Spleen (tissue), 11 donors: ENCODE data around the gene OR12D3. TPM values are rescaled to one million over a fixed set of nuclear protein-coding genes. Genes with fewer than 3 reads are reported as not detected.

Experiments
- DNase-seq: peaks from one replicate; pipeline ENCODE4 v3.0.0-alpha.2; 2020
- H3K27ac ChIP-seq, 8 donors: fragments of 200-600 bp; sonication (generic) in 7 of 8; 1 replicate in 4 of 8; 2 replicates in 4 of 8; pipeline versions ENCODE4 v1.5.0 to v1.8.0; 2016 to 2021; ENCODE audit warnings: inconsistent platforms in 4 of 8, mild to moderate bottlenecking in 4 of 8, moderate library complexity in 1 of 8
- H3K27me3 ChIP-seq, 7 donors: fragments of 200-600 bp; sonication (generic) in 6 of 7; replicated peaks in 1 of 7; 1 replicate in 4 of 7; 2 replicates in 3 of 7; pipeline versions ENCODE4 v1.5.0 to v1.8.0; 2016 to 2021; ENCODE audit warnings: inconsistent platforms in 3 of 7, mild to moderate bottlenecking in 1 of 7
- H3K36me3 ChIP-seq, 6 donors: fragments of 200-600 bp; sonication (generic) in 5 of 6; 1 replicate in 4 of 6; 2 replicates in 2 of 6; pipeline versions ENCODE4 v1.5.0 to v1.8.0; 2016 to 2021; ENCODE audit warnings: inconsistent platforms in 2 of 6
- H3K4me1 ChIP-seq, 6 donors: fragments of 200-600 bp; sonication (generic) in 5 of 6; 1 replicate in 3 of 6; 2 replicates in 3 of 6; pipeline versions ENCODE4 v1.5.0 to v1.8.0; 2016 to 2021; ENCODE audit warnings: inconsistent platforms in 3 of 6
- H3K4me3 ChIP-seq, 8 donors: fragments of 200-600 bp; sonication (generic) in 7 of 8; 1 replicate in 4 of 8; 2 replicates in 4 of 8; pipeline versions ENCODE4 v1.5.0 to v1.8.0; 2016 to 2021; ENCODE audit warnings: inconsistent platforms in 4 of 8, mild to moderate bottlenecking in 4 of 8, moderate library complexity in 2 of 8
- H3K9me3 ChIP-seq, 8 donors: fragments of 200-600 bp; sonication (generic) in 7 of 8; 1 replicate in 4 of 8; 2 replicates in 4 of 8; pipeline versions ENCODE4 v1.5.0 to v1.8.0; 2016 to 2021; ENCODE audit warnings: inconsistent platforms in 4 of 8
- POLR2A ChIP-seq, 3 donors: fragments of 450-650 bp; IDR thresholded peaks; one replicate each; pipeline ENCODE4 v1.5.1; 2017; ENCODE audit warnings: antibody characterized with exemption in 3 of 3, mild to moderate bottlenecking in 1 of 3
- POLR2AphosphoS5 ChIP-seq, 3 donors: sonication (generic); formaldehyde crosslinking; IDR thresholded peaks; one replicate each; pipeline ENCODE4 v1.5.1; 2017; ENCODE audit warnings: antibody characterized with exemption in 3 of 3
- WGBS, 5 donors: extraction: QIAGEN DNeasy Blood & Tissue Kit in 3 of 5; methylation state at CpG; one replicate each; pipeline versions ENCODE4 v1.1.5 to v1.1.7; 2013 to 2018; 5-methylcytosine and 5-hydroxymethylcytosine counted together
- intact Hi-C: fragments of 100-400 bp; cut with DNase I; formaldehyde crosslinking; loops from one replicate; pipeline ENCODE4 v1.15.0; 2023; ENCODE audit warnings: low total_unique reads
- polyA plus RNA-seq, 3 donors: library from polyadenylated mRNA; stranded (reverse); fragments of 200-250 nt; gene quantifications; one replicate each; pipeline ENCODE4 v1.2.1, GENCODE V29; 2013
- total RNA-seq, 7 donors: library from RNA; depleted of rRNA in 3 of 7; stranded (reverse); fragments of >200 nt in 3 of 7; fragmentation: NEBNext Ultra II Directional in 4 of 7; extraction: Animal tissue kit (Norgen Biotek cat#: 25700) in 4 of 7; gene quantifications; one replicate each; pipeline versions ENCODE4 v1.1.0 to v1.2.1, GENCODE V29; 2016 to 2021
- TF ChIP-seq, protein P1 (sequence below), 11 experiments: fragments of 200-600 bp in 7 of 11; fragments of 450-650 bp in 4 of 11; sonication (generic) in 4 of 11; IDR thresholded peaks in 8 of 11; conservative IDR thresholded peaks in 3 of 11; 1 replicate in 7 of 11; 2 replicates in 4 of 11; pipeline versions ENCODE4 v1.4.0 to v1.8.0; 2016 to 2021; ENCODE audit warnings: antibody characterized with exemption in 11 of 11, inconsistent platforms in 4 of 11, mild to moderate bottlenecking in 1 of 11
- donor health status: healthy with polysubstance abuse.
- donor health status: DM: no; HTN: no; CAD: no; lungs with moderate emphysema.
- donor health status: DM: no; HTN: no; CAD: no.
- donor health status: Bipolar disorder and iron deficiency.
- donor health status: healthy.
- donor health status: DM: no; HTN: no; CAD: no.
- donor health status: DM: yes; HTN: yes; CAD: no.

The OR12D3 gene
- total and polyA plus RNA-seq, 10 donors: not detected

DNA sequence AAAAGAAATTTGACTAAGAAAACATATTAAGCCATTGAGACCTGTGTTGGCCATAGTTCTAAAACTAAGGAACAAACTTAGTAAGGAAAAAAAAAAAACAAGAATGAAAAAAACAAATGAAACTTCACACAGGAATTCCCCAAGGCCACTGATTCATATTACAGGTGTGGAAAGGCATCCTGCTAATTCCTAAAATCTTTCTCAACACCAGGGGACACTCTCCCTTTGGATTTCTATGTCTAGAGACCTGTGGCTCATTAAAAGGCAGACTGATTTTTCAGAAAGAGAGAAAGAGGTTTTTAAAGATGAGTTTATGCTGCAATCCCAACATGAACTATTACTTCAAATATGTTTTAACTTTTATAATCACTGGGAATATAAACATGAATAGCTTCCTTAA is 39.5 kb upstream of the OR12D3 start, which contains the start of gene OR12D1:
Gene OR12D1 (plus strand): TSS at position 341 of the 400 bp plus-strand sequence.
- no peaks in the 10 kb centered on the region for H3K36me3 ChIP-seq

DNA sequence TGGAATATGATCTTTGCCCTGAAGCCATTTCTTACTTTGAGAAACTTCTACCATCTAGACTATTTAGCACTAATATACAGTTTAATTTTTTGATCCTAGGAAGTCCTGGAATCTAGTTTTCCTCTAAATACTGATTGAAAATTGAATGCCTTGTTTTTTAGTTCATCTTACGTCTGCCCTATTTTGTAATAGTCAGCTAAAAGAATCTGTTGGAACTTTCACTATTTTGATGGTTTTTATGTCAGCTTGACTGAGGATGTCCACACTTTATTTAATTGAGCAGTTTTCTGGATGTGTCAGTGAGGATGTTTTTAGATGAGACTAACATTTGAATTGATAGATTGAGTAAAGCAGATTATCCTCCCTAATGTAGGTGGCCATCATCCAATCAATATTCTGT is 28.7 kb upstream of the OR12D3 start:
- Histone ChIP-seq H3K27ac (no peak overlapping the region), H3K27me3 (peaks cover 0 to 8% (median 0%) of the 10 kb centered on the region in 7 donors), H3K36me3 (no peaks in the 10 kb centered on the region), H3K4me1 (no peaks in the 10 kb centered on the region), H3K9me3 (peaks cover 0 to 8% (median 0%) of the 10 kb centered on the region in 8 donors), H3K4me3 (no peak overlapping the region)
- no peak for DNase-seq
- 39 to 96% (median 85%) methylated on average over 1 of the region's 1 CpG for WGBS, 5 donors
- intact Hi-C loops: no loop called here
- TF ChIP-seq POLR2A (IDR thresholded peaks at IDR 0.05): no peak
- TF ChIP-seq, protein P1, sequence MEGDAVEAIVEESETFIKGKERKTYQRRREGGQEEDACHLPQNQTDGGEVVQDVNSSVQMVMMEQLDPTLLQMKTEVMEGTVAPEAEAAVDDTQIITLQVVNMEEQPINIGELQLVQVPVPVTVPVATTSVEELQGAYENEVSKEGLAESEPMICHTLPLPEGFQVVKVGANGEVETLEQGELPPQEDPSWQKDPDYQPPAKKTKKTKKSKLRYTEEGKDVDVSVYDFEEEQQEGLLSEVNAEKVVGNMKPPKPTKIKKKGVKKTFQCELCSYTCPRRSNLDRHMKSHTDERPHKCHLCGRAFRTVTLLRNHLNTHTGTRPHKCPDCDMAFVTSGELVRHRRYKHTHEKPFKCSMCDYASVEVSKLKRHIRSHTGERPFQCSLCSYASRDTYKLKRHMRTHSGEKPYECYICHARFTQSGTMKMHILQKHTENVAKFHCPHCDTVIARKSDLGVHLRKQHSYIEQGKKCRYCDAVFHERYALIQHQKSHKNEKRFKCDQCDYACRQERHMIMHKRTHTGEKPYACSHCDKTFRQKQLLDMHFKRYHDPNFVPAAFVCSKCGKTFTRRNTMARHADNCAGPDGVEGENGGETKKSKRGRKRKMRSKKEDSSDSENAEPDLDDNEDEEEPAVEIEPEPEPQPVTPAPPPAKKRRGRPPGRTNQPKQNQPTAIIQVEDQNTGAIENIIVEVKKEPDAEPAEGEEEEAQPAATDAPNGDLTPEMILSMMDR (IDR thresholded peaks at IDR 0.05 in 8 of 11, conservative IDR thresholded peaks at IDR 0.05 in 3 of 11): no peak
- no peak for TF ChIP-seq POLR2AphosphoS5 (IDR thresholded peaks at IDR 0.05)

More for the DNA sequence above, 39.5 kb upstream of the OR12D3 start, which contains the start of gene OR12D1:
- H3K4me3 ChIP-seq: no peak within 1 kb of the TSS
- H3K4me1 ChIP-seq: no peaks in the 10 kb centered on the region
- peaks cover 0 to 24% (median 6%) of the 10 kb centered on the region in 8 donors for H3K9me3 ChIP-seq
- intact Hi-C loops: no loop called here
- H3K27me3 ChIP-seq: peaks cover 0 to 22% (median 0%) of the 10 kb centered on the region in 7 donors
- H3K27ac ChIP-seq: no peak within 1 kb of the TSS
- no peak for DNase-seq
- TF ChIP-seq, protein P1 (IDR thresholded peaks at IDR 0.05 in 8 of 11, conservative IDR thresholded peaks at IDR 0.05 in 3 of 11): no peak
- no peak for TF ChIP-seq POLR2AphosphoS5 (IDR thresholded peaks at IDR 0.05)

DNA sequence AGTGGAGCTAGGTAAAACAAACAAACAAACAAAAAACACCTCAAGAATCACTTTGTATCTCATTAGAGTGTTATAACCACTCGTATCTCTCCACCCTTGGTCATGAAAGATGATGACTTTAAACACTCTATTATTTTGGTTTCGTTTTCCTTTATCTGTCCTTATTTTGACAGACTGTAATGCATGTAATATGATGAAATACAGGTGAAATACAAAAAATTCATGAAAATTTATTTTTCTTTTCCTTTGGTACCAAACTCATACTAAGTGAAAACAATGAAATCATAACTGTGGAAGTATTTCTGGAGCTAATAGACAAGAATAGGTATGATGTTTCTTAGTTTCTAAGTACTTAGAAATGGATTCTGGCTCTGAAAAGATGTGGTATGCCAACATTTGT is 24.4 kb upstream of the OR12D3 start:
- WGBS, 5 donors: 48 to 81% (median 75%) methylated on average over 2 of the region's 2 CpGs
- intact Hi-C loops: no loop called here
- Histone ChIP-seq H3K27me3 (peaks cover 0 to 10% (median 0%) of the 10 kb centered on the region in 7 donors), H3K27ac (no peak overlapping the region), H3K9me3 (no peaks in the 10 kb centered on the region), H3K4me1 (no peaks in the 10 kb centered on the region), H3K4me3 (no peak overlapping the region), H3K36me3 (no peaks in the 10 kb centered on the region)
- DNase-seq: no peak
- no peak for TF ChIP-seq POLR2A (IDR thresholded peaks at IDR 0.05)
- TF ChIP-seq, protein P1 (IDR thresholded peaks at IDR 0.05 in 8 of 11, conservative IDR thresholded peaks at IDR 0.05 in 3 of 11): no peak
- no peak for TF ChIP-seq POLR2AphosphoS5 (IDR thresholded peaks at IDR 0.05)

DNA sequence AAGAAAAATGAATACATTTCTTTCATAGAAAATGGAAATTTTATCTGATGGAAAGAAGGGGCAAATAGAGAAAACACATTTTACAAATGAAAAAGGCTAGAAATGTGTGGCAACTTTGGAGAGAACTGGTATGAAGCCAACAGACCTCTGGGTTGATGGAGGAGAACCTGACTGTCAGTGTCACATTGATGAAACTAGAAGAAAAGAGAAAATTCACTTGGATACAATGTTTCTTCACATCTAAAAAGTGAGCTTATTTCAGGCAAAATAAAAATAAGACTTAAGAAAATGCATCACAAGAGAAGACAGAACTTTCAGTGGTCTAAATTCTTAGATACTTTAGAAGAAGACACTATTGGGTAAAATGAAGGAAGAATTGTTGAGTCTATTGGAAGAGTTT is 20.2 kb upstream of the OR12D3 start, which contains the start of gene OR12D2:
Gene OR12D2 (plus strand): TSS at position 301 of the 400 bp plus-strand sequence. CDS start 1,069 bp downstream, outside the sequence.
- Histone ChIP-seq H3K36me3 (no peaks in the 10 kb centered on the region), H3K4me1 (no peaks in the 10 kb centered on the region), H3K27me3 (peaks cover 0 to 24% (median 4%) of the 10 kb centered on the region in 7 donors), H3K9me3 (no peaks in the 10 kb centered on the region), H3K27ac (no peak within 1 kb of the TSS), H3K4me3 (no peak within 1 kb of the TSS)
- intact Hi-C loops: no loop called here
- no peak for DNase-seq
- TF ChIP-seq POLR2AphosphoS5 (IDR thresholded peaks at IDR 0.05): no peak
- no peak for TF ChIP-seq POLR2A (IDR thresholded peaks at IDR 0.05)

DNA sequence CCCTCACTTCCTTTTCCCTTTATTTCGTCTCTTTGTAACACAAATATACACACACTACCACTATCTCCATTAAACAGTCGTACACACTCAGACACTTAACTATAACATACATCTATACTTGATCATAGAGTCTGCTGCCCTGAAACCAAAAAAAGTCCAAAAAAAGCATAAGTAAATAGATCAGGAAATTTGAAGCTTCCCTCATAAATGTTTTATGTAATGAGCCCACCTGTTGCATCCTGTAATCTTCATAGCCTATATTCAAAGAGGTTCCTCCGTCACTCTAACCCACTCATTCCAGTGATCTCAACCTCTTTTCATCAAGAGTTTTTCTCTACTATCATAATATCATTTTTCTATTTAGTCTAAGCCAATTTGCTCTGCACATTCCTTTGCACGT is 13.4 kb upstream of the OR12D3 start:
- TF ChIP-seq POLR2A (IDR thresholded peaks at IDR 0.05): no peak
- no peak for TF ChIP-seq POLR2AphosphoS5 (IDR thresholded peaks at IDR 0.05)
- TF ChIP-seq, protein P1 (IDR thresholded peaks at IDR 0.05 in 8 of 11, conservative IDR thresholded peaks at IDR 0.05 in 3 of 11): no peak
- H3K4me1 ChIP-seq: no peaks in the 10 kb centered on the region
- intact Hi-C loops: no loop called here
- H3K4me3 ChIP-seq: no peak overlapping the region
- 36 to 73% (median 71%) methylated on average over 4 of the region's 4 CpGs for WGBS, 5 donors
- no peaks in the 10 kb centered on the region for H3K36me3 ChIP-seq
- no peak for DNase-seq
- H3K9me3 ChIP-seq: no peaks in the 10 kb centered on the region
- no peak overlapping the region for H3K27ac ChIP-seq
- H3K27me3 ChIP-seq: peaks cover 0 to 31% (median 4%) of the 10 kb centered on the region in 7 donors
